OCI-LY1 (cell line): ENCODE data around the gene PRKCE.

Experiments
- CTCF ChIP-seq: fragments of 200-600 bp; sonication (generic), shearing (Covaris generic); IDR thresholded peaks from 2 replicates; pipeline ENCODE4 v1.5.1; 2017; ENCODE audit warnings: mild to moderate bottlenecking, antibody characterized with exemption, low read length, moderate library complexity, mixed read lengths
- EZH2 ChIP-seq: fragments of 200-600 bp; sonication (generic), shearing (Covaris generic); IDR thresholded peaks from 2 replicates; pipeline ENCODE4 v1.8.0; 2017; ENCODE audit warnings: borderline replicate concordance, mixed run types, mild to moderate bottlenecking, antibody characterized with exemption, low read length, moderate library complexity, mixed read lengths

- TF ChIP-seq CTCF (no peak), EZH2 (no peak)
Measured at GRCh38 chr2:45882707-45883602, 231.5 kb downstream of the PRKCE start.
